GM12878 (cell line): ENCODE measurements around the gene ROBO1.

Experiments used
- CTCF ChIP-seq, 3 experiments: IDR thresholded peaks in 2 of 3; conservative IDR thresholded peaks in 1 of 3; 2 replicates each; pipeline ENCODE4 v1.5.1; 2011; ENCODE audit warnings: low read depth in 3 of 3, low read length in 3 of 3, mild to moderate bottlenecking in 3 of 3, control low read depth in 2 of 3, moderate library complexity in 2 of 3, inconsistent platforms in 1 of 3, mixed read lengths in 1 of 3; ENCODE audit not compliant: control insufficient read depth in 2 of 3, insufficient read depth in 1 of 3; ENCODE audit errors: extremely low read depth in 1 of 3
- ETV6 ChIP-seq, 2 experiments: fragments of 450-650 bp in 1 of 2; IDR thresholded peaks in 1 of 2; conservative IDR thresholded peaks in 1 of 2; 2 replicates each; pipeline ENCODE4 v1.6.1; 2014; ENCODE audit warnings: antibody characterized with exemption in 1 of 2, borderline replicate concordance in 1 of 2, low read depth in 1 of 2, mild to moderate bottlenecking in 1 of 2, moderate library complexity in 1 of 2
- IRF3 ChIP-seq: fragments of 450-650 bp; IDR thresholded peaks from 2 replicates; pipeline ENCODE4 v1.6.1; 2014; ENCODE audit warnings: mild to moderate bottlenecking
- KDM1A ChIP-seq: fragments of 200-600 bp; sonication (generic); IDR thresholded peaks from 2 replicates; pipeline ENCODE4 v1.6.1; 2016; ENCODE audit warnings: borderline replicate concordance
- MXI1 ChIP-seq: fragments of 150-350 bp; IDR thresholded peaks from 2 replicates; pipeline ENCODE4 v1.6.1; 2011; ENCODE audit warnings: low read depth, mild to moderate bottlenecking, inconsistent platforms, low read length, improper control_type of control experiment
- NKRF ChIP-seq: fragments of 450-650 bp; conservative IDR thresholded peaks from 2 replicates; pipeline ENCODE4 v1.6.1; 2017; ENCODE audit warnings: mild to moderate bottlenecking, moderate library complexity
- POLR2AphosphoS5 ChIP-seq: IDR thresholded peaks from 2 replicates; pipeline ENCODE4 v1.6.1; 2011; ENCODE audit warnings: mild to moderate bottlenecking, low read length, inconsistent platforms
- SIN3A ChIP-seq: IDR thresholded peaks from 2 replicates; pipeline ENCODE4 v1.6.1; 2012; ENCODE audit warnings: low read depth, low read length, improper control_type of control experiment
- ZBTB33 ChIP-seq: fragments of 450-650 bp; IDR thresholded peaks from 2 replicates; pipeline ENCODE4 v1.6.1; 2017; ENCODE audit warnings: mild to moderate bottlenecking
- ZBTB40 ChIP-seq: fragments of 450-650 bp; IDR thresholded peaks from 2 replicates; pipeline ENCODE4 v1.6.1; 2016; ENCODE audit warnings: mild to moderate bottlenecking, moderate library complexity, borderline replicate concordance

- TF ChIP-seq CTCF (IDR thresholded peaks at IDR 0.05 in 2 of 3, conservative IDR thresholded peaks at IDR 0.05 in 1 of 3; ENCODE audit: control insufficient read depth in 2 of 3, extremely low read depth in 1 of 3, insufficient read depth in 1 of 3, low read depth in 3 of 3, low read length in 3 of 3) (no peak), ETV6 (conservative IDR thresholded peaks at IDR 0.05 in 1 of 2, IDR thresholded peaks at IDR 0.05 in 1 of 2; ENCODE audit: borderline replicate concordance in 1 of 2, low read depth in 1 of 2) (no peak), ZBTB33 (no peak), KDM1A (no peak), SIN3A (no peak), NKRF (no peak), ZBTB40 (no peak), IRF3 (no peak), MXI1 (no peak), POLR2AphosphoS5 (no peak)
Observed at GRCh38 chr3:79187426-79187825, 580.4 kb downstream of the ROBO1 start.
